ENCODE measurements around the gene METTL3.

The METTL3 gene

GRCh38 chr14:21526672-21527317 is 15.7 kb upstream of the METTL3 start:
- DNase-seq (ENCODE audit: low read depth), result no peak

GRCh38 chr14:21525962-21526671 is 15.0 kb upstream of the METTL3 start, which contains the start of gene SALL2:
SALL2 (minus strand) TSS chr14:21526346; CDS start chr14:21526127, 219 bp downstream.
- peak; percentile 55 for DNase-seq (ENCODE audit: low read depth)

- no peak for DNase-seq (ENCODE audit: low read depth)
Measured at GRCh38 chr14:21525571-21525961, 14.4 kb upstream of the METTL3 start.

DNA sequence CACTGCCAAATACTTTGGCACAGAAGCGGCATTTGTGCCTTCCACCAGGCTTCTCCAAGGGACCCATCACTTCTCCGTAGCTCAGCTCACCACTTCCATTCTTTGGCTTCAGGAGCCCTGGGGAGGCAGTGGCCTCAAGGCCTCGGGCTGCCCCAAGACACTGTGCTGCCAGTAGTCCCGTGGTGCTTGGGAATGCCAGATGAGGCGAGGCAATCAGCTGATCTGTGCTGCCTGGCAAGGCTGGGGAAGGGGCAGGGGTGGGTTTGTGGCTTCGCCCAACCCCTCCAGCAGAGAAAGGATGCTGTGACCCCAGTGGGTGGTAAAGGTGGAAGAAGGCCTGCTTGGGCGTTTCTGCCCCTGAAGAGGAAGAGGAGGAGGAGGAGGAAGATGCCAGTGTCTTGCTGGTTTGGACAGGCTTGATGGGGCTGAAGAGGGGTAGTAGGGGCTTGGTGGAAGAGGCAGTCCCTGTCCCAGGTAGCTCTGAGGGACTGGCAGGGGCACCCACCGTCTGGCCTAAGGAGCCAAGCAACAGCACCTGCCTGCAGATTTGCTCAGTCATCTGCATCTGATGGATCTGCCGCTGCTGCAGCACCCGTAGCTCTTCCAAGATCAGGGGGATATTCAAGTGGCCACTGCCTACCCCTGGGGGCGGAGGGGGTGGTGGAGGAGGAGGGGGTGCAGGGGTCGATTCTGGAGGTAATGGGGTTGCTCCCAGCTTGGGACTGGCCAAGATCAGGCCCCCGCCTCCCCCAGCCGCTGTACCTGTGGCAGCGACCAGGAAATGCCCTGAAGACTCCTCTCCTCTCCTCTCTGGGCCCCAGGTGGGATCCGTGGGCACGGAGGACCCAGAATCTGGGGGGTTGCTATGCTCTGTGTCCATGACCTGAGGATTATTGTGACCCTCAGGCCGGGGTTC is 13.7 kb upstream of the METTL3 start:
- no peak for DNase-seq (ENCODE audit: low read depth)

- no peak for DNase-seq (ENCODE audit: low read depth)
Measured at GRCh38 chr14:21523203-21523602, 12.1 kb upstream of the METTL3 start.

- no peak for DNase-seq (ENCODE audit: low read depth)
Measured at GRCh38 chr14:21521501-21521900, 10.4 kb upstream of the METTL3 start.

DNA sequence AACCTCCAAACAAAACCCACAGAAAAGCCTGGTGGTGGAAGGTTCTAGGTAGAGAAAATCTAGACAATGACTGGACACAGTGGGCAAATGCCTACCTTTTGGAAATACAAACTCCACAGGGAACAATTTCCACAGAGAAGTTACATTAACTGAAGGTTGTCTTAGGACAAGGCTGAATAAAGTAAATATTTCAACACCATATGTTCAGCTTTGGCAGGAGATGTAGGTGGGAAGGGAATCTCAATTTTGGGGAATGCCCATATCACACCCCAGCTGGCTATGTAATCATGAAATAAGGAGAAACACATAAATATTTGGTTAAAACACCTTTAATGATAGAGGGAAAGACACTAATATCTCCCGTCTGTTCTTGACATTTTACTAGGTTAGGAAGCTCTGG is 9.6 kb upstream of the METTL3 start:
- no peak for DNase-seq (ENCODE audit: low read depth)

DNA sequence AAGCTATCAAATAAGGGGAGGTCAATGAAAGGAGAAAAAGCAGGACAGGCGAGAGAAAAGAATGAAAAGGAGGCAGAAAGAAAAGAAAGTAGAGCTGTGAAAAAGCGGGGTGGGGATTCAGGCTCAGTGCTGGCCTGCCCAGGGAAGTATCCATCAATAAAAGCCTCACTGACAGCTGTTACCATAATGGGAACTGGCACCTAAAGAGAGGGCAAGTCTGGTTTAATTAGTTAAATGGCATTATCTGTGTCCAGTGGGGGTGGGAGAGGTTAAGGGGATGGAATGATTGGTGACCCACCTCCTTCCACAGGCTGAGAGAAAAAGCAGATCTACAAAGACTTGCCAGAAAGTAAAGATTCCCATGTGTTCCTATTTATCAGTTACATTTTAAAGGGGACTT is 7.6 kb upstream of the METTL3 start:
- DNase-seq (ENCODE audit: low read depth), result no peak

- DNase-seq (ENCODE audit: low read depth), result no peak
Measured at GRCh38 chr14:21514341-21514740, 3.2 kb upstream of the METTL3 start.

- DNase-seq (ENCODE audit: low read depth), result no peak
Measured at GRCh38 chr14:21509432-21510143, 1.6 kb downstream of the METTL3 start.

DNA sequence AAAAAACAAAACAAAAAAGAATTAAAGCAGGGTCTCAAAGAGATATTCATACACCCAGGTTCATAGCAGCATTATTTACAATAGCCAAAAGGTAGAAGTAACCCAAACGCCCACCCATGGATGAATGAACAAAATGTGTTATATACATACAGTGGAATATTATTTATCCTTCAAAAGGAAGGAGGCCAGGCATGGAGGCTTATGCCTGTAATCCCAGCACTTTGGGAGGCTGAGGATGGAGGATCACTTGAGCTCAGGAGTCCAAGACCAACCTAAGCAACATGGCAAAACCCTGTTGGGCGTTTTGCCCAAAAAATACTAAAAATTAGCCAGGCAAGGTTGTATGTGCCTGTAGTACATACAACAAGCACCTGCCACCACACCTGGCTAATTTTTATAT is 4.6 kb downstream of the METTL3 start:
- DNase-seq (ENCODE audit: low read depth), result no peak

GRCh38 chr14:21505012-21505553 is 6.1 kb downstream of the METTL3 start:
- DNase-seq (ENCODE audit: low read depth), result no peak

GRCh38 chr14:21503376-21503775 is 7.8 kb downstream of the METTL3 start:
- no peak for DNase-seq (ENCODE audit: low read depth)

GRCh38 chr14:21501568-21501967 is 9.6 kb downstream of the METTL3 start:
- no peak for DNase-seq (ENCODE audit: low read depth)

DNA sequence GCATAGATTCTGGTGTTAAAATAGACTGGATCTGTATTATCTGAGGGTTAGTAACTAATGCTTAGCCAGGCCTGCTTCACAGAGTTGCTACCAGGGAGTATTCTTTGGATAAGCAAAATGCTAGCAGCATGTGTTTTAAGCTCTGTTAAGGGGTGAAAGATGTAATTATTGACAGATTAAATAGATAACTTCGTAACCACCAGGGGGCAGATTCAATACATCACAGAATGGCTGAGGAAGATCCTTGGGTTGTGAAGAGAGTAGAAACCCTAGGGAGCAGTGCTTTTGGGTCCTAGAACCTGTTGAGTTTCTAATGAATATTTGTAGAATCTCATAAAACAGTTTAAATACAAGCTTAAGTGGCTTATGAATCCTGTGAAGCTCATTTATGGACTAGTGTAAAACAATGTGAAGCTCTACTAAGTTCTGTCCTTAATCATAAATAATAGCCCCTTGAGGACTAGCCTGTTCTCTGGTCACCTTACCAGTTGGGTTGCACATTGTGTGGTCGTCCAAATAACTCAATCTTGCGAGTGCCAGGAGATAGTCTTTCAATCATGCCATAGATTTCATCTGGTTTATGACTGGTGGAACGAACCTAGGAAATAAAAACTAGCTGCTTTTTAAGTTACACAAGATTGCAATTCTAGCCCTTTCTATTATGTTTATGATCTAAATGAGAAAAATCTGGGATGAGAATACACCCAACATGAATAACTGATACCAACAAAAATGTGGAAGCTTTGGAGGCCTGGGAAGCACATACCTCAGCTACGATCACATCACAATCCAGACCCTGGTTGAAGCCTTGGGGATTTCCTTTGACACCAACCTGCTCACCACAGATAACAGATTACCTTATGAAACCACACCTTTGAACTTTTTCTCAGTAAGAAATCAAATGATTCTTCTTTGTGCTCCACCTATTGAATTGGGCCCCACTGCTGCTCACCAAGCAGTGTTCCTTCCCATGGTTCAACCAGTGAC is 12.3 kb downstream of the METTL3 start:
- DNase-seq (ENCODE audit: low read depth), result no peak

DNA sequence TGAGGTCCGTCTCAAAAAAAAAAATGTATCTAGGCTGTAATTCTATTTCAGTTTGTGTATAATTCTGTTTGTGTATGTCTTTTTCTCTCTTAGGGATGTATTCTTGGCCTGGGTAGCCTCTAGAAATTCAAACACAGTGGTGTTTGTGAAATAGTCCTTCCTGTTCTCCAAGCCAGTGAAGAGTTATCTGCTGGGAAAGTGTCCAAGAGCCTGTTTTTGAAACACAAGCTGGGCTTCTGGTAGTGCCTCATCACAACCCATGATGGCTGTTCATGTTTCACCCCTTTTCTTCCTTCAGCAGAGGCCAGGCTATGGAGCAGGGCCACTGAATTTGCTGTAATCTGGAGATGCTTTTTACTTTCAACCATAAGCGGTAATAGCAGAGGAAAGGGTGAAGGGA is 14.7 kb downstream of the METTL3 start:
- no peak for DNase-seq (ENCODE audit: low read depth)

DNA sequence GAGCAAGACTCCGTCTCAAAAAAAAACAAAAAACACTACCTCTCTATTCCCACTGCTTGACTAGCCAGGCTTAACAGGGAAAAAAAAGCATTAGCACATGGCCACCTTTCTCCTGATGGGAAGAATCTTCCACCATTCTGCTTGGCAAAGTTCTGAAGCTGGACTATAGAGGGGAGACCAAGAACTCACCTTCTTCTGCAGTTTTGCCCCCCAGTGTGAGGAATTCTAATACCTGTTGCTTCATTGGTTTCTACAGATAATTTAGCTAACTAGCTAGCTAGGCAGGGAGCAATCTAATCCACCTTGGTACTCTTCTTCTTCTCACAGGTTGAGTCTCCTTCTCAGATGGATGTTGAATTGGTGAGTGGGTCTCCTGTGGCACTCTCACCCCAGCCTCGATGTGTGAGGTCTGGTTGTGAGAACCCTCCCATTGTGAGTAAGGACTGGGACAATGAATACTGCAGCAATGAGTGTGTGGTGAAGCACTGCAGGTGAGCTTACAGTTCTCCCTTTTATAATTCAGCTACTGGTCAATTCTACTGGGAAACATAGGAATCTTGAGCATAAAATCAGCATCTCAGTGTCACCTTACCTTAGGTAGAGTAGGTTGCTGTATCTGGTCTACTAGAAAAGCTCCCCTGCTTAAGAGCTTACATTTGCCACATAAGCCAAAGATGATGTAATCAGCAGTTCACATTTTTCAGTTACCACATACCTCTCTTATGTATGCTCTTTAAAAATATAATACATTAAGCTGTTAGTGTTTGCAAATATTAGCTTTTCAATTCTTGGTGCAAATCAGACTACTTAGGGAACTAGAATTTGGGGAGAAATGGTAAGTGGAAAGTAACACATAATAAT is 16.0 kb downstream of the METTL3 start:
- DNase-seq (ENCODE audit: low read depth), result no peak

- no peak for DNase-seq (ENCODE audit: low read depth)
Measured at GRCh38 chr14:21486640-21487087, 24.5 kb downstream of the METTL3 start.

DNA sequence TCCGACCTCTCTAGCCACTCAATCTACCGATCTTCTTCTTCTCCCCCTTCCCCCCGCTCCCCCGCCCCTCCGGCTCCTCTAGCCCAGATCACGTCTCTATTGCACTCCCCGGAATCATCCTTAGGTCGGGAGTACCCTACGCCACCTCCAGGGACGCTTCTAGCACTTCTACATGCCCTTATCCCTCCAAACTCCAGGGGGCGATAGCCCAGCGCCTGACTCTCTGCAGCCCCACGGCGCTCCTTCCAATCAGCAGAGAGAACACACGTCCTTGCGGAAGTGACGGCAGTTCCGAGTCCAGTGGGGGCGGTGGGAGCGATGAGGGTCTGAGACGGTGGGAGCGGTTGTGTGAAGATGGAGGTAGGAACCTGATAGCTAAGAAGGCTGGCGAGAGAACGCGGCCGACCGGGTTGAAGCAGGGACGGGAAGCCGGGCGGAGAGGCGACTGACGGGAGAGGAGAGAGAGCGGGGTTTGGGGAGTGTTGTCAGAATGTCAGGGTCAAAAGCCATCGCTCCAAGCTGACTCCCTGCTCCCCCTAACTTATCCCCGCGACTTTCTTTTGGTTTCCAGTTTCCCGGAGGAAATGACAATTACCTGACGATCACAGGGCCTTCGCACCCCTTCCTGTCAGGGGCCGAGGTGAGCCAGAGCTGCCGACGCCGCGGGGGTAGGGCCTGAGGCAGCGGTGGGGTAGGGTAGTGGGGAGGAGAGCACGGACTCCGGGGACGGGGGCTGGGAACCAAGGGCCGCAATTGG is 34.0 kb downstream of the METTL3 start, which contains the start of the genes RAB2B and TOX4:
Gene RAB2B, minus strand, starts transcription at position 35 of the 757 bp plus-strand sequence. CDS start 87 bp downstream, outside the sequence.
Gene TOX4, plus strand, starts transcription at position 271 of the 757 bp plus-strand sequence. Its CDS starts 84 bp downstream, at position 355.
- peak; percentile 93 for DNase-seq (ENCODE audit: low read depth)

Data from T follicular helper cell (primary cell).